GM21529 (cell line): Measurements from ENCODE around the gene VAC14.
"Not testable (repeated sequence)": the region's sequence is repeated elsewhere in the genome, so short reads cannot be mapped to it uniquely, and the experiment has no call there.

Experiments
- ATAC-seq: cut with Tn5 transposase; IDR thresholded peaks from one replicate; pipeline ENCODE4 v1.9.1; 2021; ENCODE audit not compliant: unreplicated experiment

VAC14 gene

GRCh38 chr16:70648606-70649005 is 152.4 kb downstream of the VAC14 start:
- ATAC-seq: no peak

- ATAC-seq: no peak
Observed at GRCh38 chr16:70647441-70648359, 153.3 kb downstream of the VAC14 start.

- ATAC-seq: no peak
Observed at GRCh38 chr16:70646260-70647241, 154.4 kb downstream of the VAC14 start, which contains the start of gene IL34. Gene IL34 (plus strand): TSS chr16:70646559. CDS start chr16:70646948, 389 bp downstream.

GRCh38 chr16:70644763-70645597 is 156.0 kb downstream of the VAC14 start:
- ATAC-seq: no peak

- not testable (repeated sequence) for ATAC-seq
Observed at GRCh38 chr16:70643264-70643663, 157.7 kb downstream of the VAC14 start.

- no peak for ATAC-seq
Observed at GRCh38 chr16:70642633-70643032, 158.3 kb downstream of the VAC14 start.

GRCh38 chr16:70638814-70639792 is 161.9 kb downstream of the VAC14 start:
- no peak for ATAC-seq
